GM18502 (cell line): Measurements from ENCODE around the gene RNF175.

ENCODE experiments used
- ATAC-seq: cut with Tn5 transposase; IDR thresholded peaks from one replicate; pipeline ENCODE4 v1.9.1; 2021; ENCODE audit warnings: mild to moderate bottlenecking; ENCODE audit not compliant: unreplicated experiment, poor library complexity

The RNF175 gene

GRCh38 chr4:153759407-153760316 lies at the start of gene RNF175:
RNF175 (minus strand) TSS chr4:153760024; CDS start chr4:153759862, 162 bp downstream.
- ATAC-seq = no peak

DNA sequence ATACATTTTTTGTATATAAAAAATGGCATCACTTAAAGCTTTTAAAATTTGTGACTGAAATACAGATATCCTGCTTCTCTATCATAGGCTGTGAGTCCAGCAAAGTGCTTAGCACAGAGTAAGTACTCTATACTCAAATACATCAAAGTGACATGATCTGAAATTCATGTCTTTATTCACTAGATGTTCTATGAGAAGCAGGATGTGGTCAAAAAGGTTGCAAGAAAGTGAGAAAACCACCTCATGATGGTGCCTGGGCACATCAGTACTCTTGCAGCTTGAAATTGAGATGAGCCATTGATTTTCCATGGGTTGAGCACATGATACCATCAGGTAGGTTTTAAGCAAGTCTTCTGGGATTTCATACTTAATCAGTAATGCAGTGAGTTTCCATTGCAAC lies 49.5 kb upstream of the RNF175 start:
- ATAC-seq = peak; percentile 52

DNA sequence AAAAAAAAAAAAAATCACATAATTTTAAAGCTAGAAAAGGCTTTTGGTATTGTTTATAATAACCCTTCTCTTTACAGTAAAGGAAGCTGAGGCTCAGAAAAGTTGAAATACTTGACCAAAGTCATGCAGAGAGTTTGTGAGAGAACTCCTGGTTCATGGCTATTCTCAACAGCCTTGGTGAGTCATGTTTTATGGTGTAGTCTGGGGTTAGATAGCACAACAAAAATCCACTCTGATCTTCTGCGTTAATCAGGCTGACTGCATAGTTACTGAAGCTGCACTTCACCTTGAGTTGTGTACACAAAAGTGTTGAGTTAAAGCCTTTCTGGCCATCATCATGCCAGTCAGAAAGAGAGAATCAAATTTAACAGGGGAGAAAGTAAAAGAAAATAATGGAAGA lies 48.4 kb upstream of the RNF175 start:
- ATAC-seq = no peak

GRCh38 chr4:153806073-153806472 lies 46.2 kb upstream of the RNF175 start:
- no peak for ATAC-seq

DNA sequence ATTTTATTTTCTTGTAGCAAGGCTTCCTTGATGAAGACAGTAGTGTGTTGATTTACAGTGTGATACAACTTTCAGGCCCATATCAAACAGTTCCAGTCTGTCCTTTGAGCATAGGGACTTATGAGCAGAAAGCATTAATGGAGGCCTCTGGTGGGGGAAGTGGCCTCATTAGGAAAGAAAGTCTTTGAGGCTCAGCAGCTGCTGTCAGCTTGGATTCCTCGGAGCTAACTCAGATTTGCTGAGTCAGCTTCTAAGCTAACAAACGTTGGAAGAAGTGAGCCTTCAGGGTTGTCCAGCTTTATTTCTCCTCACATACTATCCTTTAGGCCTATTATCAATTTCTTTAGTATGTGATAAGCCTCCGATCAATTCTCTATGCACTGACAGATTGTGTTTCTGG lies 44.9 kb upstream of the RNF175 start:
- no peak for ATAC-seq

DNA sequence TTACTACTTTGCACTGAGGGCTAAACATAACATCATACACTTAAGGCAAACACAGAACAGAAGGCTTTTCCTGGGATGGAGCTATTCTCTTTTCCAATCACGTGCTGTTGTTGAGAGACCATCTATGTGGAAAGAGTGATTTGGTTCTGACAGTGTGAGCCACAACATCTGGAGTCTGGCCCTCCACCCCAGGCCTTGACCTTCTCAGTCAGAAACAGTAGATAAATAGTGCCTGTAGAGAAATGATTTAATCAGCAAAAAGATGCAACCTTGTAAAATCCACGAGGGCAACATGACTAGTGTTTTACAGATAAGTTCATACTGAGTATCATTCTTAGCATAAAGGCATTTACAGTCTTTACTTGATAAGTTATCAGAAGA lies 39.9 kb upstream of the RNF175 start:
- no peak for ATAC-seq

DNA sequence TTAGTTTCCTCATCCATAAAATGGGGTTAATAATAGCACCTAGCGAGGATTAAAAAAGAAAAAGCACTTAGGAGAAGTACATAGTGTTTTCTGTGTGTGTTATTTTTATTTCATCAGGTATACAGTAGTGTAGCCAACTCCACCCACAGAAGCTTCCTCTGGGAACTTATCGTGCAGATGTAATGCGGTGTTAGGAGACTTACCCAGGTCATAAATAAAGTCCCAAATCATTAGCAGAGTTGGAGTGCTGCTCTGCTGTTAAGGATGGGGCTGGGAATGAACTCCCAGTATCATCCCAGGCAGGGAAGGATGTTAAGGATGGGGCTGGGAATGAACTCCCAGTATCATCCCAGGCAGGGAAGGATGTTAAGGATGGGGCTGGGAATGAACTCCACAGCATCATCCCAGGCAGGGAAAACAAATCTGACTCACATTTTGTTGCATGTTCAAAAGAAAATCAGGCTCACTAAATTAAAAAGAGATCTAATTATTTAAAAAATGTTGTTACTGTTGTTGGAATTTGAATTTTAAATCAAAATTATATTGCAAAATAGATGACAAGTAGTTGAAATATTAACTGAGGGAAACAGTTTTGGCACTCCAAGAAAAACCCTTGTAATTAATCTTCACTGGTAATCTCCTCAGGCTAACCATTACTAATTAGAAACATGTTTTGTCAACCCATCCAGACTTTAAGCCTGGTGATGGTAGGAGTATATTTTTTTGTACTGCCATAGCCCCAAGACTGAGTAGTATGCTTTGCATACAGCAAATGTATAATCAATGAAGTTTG lies 39.3 kb upstream of the RNF175 start:
- no peak for ATAC-seq

DNA sequence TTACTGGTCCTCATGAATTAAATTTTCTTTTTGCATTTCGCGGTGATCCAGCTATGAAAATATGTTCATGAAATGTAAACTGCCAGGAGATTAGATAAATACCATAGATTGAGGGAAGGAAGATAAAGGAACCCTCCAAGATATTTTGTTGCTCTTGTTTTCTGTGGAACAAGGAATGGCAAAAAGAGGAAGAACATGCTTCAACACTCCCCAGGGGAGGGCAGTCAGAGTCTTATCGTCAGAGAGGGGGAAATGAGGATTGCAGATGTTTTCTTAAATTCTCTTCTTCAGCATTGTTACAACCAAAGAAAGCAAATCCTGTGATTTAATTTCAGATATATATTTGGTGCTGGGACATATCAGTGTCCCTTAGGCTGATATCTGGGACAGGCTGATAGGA lies 38.6 kb upstream of the RNF175 start:
- ATAC-seq = no peak

DNA sequence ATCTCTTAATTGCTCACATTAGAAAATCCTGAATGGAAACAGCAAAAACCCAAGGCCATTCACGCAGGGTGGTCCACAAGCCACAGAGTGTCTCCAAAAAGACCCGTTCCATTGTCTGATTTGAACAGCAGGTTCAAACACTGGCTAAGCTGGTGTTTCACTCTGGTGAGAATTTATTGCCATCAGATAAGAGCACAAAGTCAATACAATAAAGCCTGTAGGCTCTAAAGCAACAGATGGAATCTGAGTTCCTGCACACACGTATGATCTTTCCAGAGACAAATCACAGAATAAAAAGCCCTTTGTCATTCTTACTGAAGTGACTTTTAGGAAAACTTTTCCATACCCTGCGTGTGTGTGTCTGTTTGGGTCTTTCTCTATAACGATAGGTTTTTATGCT lies 34.2 kb upstream of the RNF175 start:
- no peak for ATAC-seq

DNA sequence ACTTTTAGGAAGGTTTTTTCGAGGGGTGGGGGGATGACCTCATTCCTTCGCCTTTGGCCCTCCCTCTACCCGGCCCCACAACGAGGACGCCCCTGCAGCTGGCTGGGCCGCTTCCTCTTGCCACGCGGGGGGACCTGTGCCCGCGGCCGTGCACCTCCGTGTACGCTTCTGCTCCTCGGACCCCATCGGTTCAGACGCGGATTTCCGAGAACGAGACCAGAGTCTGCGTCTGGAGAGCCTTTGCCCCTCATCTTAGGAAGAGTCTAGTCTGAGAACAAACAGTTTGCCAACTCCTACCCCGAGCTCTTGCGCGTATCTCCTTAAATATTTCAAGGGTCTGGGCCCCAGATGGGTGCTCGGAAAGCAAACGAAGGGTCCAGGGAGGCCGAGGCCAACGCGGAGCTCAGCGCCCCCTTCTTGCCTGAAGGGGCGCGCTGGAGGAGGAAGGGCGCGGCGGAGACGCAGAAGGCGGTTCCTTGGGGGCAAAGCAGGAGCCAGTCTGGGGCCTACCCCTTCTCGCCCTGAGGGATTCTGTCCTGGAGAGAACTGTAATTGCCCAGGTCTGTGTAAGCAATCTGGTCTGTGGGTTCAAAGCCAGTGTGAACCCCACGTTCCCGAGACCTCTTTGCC lies 32.9 kb upstream of the RNF175 start:
- ATAC-seq = no peak

DNA sequence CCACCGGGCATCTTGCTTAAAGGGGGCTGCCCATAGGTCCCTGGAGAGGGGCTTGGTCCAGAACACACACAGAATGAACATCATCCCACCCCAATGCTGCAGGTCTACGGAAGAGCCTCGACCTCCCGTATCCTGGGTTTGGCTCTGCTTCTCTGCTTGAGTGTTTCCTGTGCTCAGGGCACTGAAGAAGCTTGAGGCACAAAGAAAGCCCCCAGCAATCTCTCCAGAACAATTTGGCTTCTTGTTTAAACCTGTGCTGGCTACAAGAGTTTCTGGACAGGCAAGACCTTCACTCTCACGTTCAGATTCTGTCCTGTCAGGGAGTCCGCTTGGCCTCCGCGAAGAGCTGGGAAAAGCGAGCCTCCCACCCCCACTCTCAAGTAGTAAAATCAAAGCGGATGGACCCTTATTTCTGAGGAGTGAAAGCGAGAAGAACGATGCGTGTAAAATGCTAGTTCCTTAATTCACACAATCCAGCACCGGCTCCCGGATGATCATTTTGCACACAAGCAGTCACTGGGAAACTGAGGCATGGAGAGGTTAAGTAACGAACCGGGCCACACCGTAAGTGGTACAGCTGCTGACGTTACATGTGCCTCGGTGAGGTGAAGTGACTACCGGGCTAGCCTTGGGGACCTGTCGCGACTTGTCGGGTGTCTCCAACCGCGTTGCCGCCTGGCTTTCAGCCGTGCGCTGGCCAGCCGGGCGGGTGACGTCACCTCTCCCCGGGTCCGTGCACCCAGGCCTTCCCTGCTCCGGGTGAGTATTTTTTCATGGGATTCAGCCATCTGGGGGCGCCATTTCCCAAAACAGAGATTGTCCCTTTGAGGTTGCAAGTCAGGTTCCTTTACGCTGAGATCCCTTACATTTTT lies 32.2 kb upstream of the RNF175 start:
- ATAC-seq = no peak

DNA sequence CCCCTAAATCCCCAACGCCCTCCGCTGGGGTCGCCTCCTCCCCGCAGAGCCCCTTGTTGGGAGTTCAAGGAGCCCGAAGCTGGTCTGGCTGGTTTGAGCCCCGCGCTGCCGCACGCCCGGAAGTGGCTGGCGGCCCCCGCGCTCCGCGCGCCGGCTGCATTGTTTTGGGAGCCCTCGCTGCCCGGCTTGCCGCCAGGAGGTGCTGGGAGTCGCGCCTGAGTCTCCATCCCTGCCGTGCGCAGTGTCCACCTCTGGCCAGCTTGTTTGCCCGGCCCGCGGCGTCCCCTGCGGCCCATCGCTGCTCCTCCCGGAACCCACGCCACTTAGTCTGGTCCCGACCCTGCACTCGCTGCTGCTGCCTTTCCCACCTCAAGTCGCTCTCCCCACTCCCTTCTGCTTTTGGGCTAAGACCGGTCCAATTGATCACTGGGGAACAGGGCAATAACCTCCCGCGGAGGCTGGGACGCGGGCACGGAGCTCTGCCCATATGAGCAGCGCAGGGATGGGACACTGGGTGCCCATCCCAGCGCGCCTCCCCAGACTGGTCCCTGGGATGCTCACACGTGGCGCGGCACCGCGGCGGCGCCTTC lies 31.2 kb upstream of the RNF175 start:
- no peak for ATAC-seq

DNA sequence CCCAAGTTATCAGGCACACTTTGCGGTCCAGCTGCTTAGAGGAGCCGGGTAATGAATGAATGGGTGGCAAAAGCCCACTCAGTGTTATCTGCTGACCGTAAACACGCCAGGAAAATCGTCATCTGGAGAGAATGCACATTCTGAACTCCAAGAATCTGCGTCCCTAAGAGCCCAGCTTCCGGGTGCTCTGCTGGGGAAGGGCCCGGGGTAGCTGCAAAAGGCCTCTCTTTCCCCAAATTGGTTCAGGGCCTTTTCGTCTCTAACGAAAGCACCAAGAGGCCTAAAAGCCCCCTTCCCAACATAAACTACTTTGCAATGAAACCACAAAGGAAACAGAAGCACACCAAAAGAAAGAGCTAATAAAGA lies 30.7 kb upstream of the RNF175 start:
- ATAC-seq = no peak

DNA sequence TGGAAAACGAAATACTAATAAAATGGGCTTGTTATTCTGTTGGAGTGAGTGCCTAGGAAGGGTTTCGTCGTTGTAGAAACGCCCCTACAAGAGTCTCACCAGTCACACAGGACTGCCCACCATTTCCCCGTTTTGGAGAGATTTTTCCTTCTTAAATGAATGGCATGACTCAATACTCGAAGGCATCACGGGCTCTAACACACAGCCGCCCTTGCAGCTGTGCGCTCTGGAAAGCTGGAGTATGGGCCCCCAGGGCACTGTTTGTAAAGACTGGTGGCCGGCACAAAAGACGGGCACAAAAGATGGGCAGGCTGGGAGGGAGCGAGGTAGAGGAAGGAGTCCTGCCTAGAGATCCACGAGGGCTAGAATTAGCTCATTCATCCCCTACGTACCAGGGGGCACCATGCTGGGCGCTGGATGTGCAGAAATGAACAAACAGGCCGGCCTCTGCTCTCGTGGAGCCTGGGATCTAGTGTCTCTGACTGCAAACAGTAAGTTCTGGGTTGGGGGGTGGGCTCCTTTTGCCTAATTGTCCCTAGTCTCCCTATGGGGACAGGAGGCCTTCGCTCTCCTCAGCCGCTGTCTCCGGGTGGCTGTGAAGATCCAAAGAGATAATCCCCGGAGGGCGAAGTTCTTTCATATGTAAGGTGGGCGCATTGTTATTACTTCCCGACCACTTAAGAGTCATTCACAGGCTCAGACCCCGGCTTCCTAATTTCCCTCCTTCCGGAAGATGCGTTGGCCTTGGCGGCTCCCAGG lies 30.1 kb upstream of the RNF175 start:
- ATAC-seq = no peak

DNA sequence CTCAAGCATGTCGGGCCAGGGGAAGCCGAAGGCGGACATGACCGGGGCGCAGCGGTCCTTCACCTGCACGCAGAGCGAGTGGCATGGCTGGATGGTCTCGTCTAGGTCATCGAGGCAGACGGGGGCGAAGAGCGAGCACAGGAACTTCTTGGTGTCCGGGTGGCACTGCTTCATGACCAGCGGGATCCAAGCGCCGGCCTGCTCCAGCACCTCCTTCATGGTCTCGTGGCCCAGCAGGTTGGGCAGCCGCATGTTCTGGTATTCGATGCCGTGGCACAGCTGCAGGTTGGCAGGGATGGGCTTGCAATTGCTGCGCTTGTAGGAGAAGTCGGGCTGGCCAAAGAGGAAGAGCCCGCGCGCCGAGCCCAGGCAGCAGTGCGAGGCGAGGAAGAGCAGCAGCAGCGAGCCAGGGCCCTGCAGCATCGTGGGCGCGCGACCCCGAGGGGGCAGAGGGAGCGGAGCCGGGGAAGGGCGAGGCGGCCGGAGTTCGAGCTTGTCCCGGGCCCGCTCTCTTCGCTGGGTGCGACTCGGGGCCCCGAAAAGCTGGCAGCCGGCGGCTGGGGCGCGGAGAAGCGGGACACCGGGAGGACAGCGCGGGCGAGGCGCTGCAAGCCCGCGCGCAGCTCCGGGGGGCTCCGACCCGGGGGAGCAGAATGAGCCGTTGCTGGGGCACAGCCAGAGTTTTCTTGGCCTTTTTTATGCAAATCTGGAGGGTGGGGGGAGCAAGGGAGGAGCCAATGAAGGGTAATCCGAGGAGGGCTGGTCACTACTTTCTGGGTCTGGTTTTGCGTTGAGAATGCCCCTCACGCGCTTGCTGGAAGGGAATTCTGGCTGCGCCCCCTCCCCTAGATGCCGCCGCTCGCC lies 28.8 kb upstream of the RNF175 start, which contains the start of gene SFRP2:
SFRP2 (minus strand) TSS at position 671 of the 864 bp plus-strand sequence; CDS start at position 423, 248 bp downstream.
- no peak for ATAC-seq

- ATAC-seq = no peak
Observed at GRCh38 chr4:153788051-153788412, 28.2 kb upstream of the RNF175 start.

- no peak for ATAC-seq
Observed at GRCh38 chr4:153787575-153787974, 27.8 kb upstream of the RNF175 start.

DNA sequence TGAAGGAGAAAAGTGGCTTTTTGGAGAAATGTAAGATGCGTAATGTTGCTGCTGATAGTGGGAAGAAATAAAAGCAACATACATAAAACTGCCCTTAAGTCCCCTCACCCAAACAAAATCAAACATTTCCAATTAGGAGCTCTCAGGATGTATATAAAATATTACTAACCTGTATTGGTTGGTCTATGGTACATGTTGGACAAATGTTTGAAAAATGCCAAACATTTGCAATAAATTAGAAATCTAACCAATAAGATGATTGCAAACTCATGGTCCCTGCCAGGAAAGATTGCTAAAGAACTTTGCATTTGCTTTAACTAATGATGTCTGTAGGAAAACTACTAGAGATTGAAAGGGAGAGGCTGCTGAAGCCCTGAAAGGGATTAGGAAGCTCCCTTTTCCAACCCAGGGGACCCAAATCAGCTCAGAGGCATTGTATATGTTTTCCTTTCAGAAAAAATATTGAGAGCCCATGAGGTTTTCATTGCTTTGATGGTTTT lies 27.3 kb upstream of the RNF175 start:
- no peak for ATAC-seq
